ENCODE results near the gene ASF1B. TPM values are rescaled to one million over a fixed set of nuclear protein-coding genes. Genes with fewer than 3 reads are reported as not detected.

Gene ASF1B
- total RNA-seq, 1 donor from 2014 or later = 16.4 TPM

DNA sequence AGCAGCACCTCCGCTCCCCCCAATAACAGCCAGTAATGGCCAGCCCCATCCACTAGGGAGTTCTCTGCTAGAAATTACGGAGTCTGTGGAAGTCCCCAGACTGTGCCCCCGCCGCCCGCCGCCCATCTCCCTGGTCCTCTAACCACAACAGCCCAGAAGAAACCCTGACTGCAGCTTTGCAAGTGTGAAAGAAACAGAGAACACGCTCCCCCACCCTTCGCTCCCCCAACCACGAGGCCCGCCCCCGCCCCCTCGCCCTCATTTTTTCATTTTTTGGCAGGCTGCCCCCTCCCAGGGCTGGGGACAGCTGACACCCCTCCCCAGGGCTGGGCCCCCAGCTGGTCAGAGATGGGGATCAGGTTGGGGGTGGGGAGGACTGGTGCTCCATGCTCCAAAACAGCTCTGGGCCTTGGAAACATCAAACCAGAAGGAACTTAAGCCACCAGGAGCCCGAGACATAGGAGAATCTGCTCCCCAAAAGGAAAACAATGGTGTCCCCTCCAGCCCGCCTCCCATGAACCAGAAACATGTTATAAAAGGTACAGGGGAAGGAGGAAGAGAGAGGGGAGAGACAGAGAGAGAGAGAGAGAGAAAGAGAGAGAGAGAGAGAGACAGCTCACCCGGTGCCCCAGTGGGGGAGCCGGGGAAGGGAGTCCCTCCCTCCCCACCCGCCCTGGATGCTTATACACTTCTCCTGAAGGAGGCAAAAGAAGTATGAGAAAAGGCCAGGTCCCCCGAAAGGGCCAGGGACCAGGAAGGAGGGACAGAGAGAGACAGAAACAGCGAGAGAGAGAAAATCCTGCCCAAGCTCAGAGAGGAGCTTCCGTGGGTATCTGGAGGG, 29.8 kb upstream of the ASF1B start:
- no peaks in the 10 kb centered on the region for H3K27me3 ChIP-seq
- H3K9me3 ChIP-seq (ENCODE audit: low read depth) = no peaks in the 10 kb centered on the region
- no peak for TF ChIP-seq EZH2phosphoT487 (IDR thresholded peaks at IDR 0.05)
- no peak for TF ChIP-seq EZH2 (IDR thresholded peaks at IDR 0.05)
- TF ChIP-seq, protein P1, sequence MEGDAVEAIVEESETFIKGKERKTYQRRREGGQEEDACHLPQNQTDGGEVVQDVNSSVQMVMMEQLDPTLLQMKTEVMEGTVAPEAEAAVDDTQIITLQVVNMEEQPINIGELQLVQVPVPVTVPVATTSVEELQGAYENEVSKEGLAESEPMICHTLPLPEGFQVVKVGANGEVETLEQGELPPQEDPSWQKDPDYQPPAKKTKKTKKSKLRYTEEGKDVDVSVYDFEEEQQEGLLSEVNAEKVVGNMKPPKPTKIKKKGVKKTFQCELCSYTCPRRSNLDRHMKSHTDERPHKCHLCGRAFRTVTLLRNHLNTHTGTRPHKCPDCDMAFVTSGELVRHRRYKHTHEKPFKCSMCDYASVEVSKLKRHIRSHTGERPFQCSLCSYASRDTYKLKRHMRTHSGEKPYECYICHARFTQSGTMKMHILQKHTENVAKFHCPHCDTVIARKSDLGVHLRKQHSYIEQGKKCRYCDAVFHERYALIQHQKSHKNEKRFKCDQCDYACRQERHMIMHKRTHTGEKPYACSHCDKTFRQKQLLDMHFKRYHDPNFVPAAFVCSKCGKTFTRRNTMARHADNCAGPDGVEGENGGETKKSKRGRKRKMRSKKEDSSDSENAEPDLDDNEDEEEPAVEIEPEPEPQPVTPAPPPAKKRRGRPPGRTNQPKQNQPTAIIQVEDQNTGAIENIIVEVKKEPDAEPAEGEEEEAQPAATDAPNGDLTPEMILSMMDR (IDR thresholded peaks at IDR 0.05) = no peak
- Mint-ChIP-seq H3K27me3 (ENCODE audit: insufficient read depth, low read depth) (peaks cover 3% of the 10 kb centered on the region), H3K36me3 (peaks cover 20% of the 10 kb centered on the region), H3K27ac (peak overlapping the region; percentile 37), H3K9me3 (no peaks in the 10 kb centered on the region), H3K4me3 (no peak overlapping the region), H3K4me1 (peaks cover 19% of the 10 kb centered on the region)
- H4K20me1 ChIP-seq (ENCODE audit: low read depth) = peaks cover 41% of the 10 kb centered on the region
- no peak overlapping the region for H3K4me3 ChIP-seq
- no peak for DNase-seq (ENCODE audit: low spot score)
- H3K79me2 ChIP-seq (ENCODE audit: low read depth) = no peaks in the 10 kb centered on the region
- peaks cover 41% of the 10 kb centered on the region for H3K4me1 ChIP-seq
- H3K27ac ChIP-seq = peak overlapping the region; percentile 63
- H3K4me2 ChIP-seq = no peak overlapping the region
- no peak overlapping the region for H2AFZ ChIP-seq (replicated peaks)
- H3K9ac ChIP-seq = no peak overlapping the region
- H3F3A ChIP-seq (ENCODE audit: low read depth) = no peaks in the 10 kb centered on the region
- H3K36me3 ChIP-seq = no peaks in the 10 kb centered on the region

DNA sequence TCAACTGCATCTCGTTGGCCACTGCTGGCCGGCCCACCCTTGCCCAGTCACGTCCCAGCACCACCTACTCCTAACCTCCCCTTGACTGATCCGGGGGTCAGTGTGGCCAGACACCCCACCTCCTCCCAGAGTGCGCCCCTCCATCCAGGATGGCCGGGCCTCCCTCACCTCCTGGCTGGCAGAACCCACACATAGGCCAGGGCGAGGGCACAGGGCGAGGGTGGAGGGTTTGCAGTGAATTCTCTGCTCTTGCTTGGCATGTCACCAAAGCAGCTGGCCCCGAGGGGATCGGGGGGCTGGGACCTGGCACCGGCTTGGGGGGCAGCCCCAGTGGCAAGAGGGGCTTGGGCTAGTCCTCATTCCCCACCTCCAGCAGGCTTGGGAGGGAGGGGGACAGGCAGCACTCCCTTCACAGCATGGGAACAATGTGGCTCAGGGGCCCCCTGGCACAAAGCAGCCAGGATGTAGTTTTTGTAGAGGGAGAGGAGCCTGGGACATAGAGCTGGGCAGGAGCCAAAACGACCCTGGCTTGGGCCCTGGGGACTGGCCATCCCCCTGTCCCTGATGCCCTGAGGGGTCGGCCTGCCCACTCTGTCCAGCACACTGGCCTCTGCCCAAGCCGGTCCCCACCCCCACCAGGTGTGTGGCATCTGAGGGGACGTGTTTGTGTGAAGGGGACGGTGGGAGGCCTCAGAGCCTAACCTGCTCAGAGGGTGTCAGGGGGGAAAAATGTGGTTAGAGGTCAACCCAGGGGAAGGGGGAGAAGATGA, 28.5 kb upstream of the ASF1B start:
- Mint-ChIP-seq H3K4me1 (peaks cover 19% of the 10 kb centered on the region), H3K27ac (no peak overlapping the region), H3K36me3 (peaks cover 7% of the 10 kb centered on the region), H3K27me3 (ENCODE audit: insufficient read depth, low read depth) (peaks cover 3% of the 10 kb centered on the region), H3K9me3 (no peaks in the 10 kb centered on the region), H3K4me3 (no peak overlapping the region)
- Histone ChIP-seq H3K27me3 (no peaks in the 10 kb centered on the region), H3K9ac (peak overlapping the region; percentile 20), H3K4me2 (peak overlapping the region; percentile 42), H3F3A (ENCODE audit: low read depth) (no peaks in the 10 kb centered on the region), H3K4me3 (no peak overlapping the region), H3K36me3 (no peaks in the 10 kb centered on the region), H4K20me1 (ENCODE audit: low read depth) (peaks cover 41% of the 10 kb centered on the region), H3K79me2 (ENCODE audit: low read depth) (no peaks in the 10 kb centered on the region), H3K27ac (no peak overlapping the region), H3K9me3 (ENCODE audit: low read depth) (no peaks in the 10 kb centered on the region), H3K4me1 (peaks cover 41% of the 10 kb centered on the region), H2AFZ (replicated peaks) (no peak overlapping the region)
- no peak for DNase-seq (ENCODE audit: low spot score)
- TF ChIP-seq, protein P1 (IDR thresholded peaks at IDR 0.05) = no peak
- TF ChIP-seq EZH2 (IDR thresholded peaks at IDR 0.05) (no peak), EZH2phosphoT487 (IDR thresholded peaks at IDR 0.05) (no peak)

DNA sequence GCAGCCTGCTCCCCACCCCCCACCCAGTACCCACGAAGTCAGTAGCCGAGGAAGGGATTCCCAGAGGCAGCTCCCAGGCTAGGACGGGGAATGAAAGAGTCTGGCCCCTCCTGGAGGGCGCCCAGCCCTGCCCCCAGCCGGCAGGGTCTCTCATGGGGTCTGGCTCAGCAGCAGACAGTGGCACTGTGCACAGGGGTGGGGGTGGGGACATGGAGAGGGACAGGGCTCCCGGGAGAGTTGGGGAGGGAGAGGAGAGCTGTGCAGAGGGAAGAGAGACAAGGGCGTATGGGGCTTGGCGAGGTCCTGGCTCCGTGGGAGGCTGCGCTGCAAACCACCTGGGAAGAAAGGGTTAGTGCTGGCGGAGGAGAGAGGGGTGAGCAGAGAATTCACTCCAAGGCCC, 27.7 kb upstream of the ASF1B start:
- Mint-ChIP-seq H3K4me3 (no peak overlapping the region), H3K27ac (no peak overlapping the region), H3K27me3 (ENCODE audit: insufficient read depth, low read depth) (peaks cover 3% of the 10 kb centered on the region), H3K36me3 (peaks cover 5% of the 10 kb centered on the region), H3K4me1 (peaks cover 19% of the 10 kb centered on the region), H3K9me3 (no peaks in the 10 kb centered on the region)
- Histone ChIP-seq H3K27me3 (no peaks in the 10 kb centered on the region), H3K4me1 (peaks cover 41% of the 10 kb centered on the region), H4K20me1 (ENCODE audit: low read depth) (peaks cover 41% of the 10 kb centered on the region), H3F3A (ENCODE audit: low read depth) (no peaks in the 10 kb centered on the region), H2AFZ (replicated peaks) (no peak overlapping the region), H3K36me3 (no peaks in the 10 kb centered on the region), H3K9ac (no peak overlapping the region), H3K4me2 (peak overlapping the region; percentile 42), H3K4me3 (no peak overlapping the region), H3K27ac (no peak overlapping the region), H3K9me3 (ENCODE audit: low read depth) (no peaks in the 10 kb centered on the region), H3K79me2 (ENCODE audit: low read depth) (no peaks in the 10 kb centered on the region)
- no peak for TF ChIP-seq EZH2 (IDR thresholded peaks at IDR 0.05)
- TF ChIP-seq, protein P1 (IDR thresholded peaks at IDR 0.05) = no peak
- TF ChIP-seq EZH2phosphoT487 (IDR thresholded peaks at IDR 0.05) = no peak
- peak; percentile 27 for DNase-seq (ENCODE audit: low spot score)
